GM23338 (cell line): Measurements from ENCODE around the gene SDR39U1. TPM values are rescaled to one million over a fixed set of nuclear protein-coding genes. Genes with fewer than 3 reads are reported as not detected.
A peak's percentile ranks its signal among the peaks of the same experiment; 100 is the strongest.

Source experiments
- ATAC-seq: fragments of 200-7000 bp; cut with Tn5 transposase; 3 replicates; pipeline ENCODE4 v1.9.1; 2020
- DNase-seq: peaks from one replicate; pipeline ENCODE4 v3.0.0-alpha.2; 2015; ENCODE audit warnings: low spot score
- H2AFZ ChIP-seq: fragments of 200-600 bp; sonication (generic); 2 replicates; pipeline ENCODE4 v1.8.0; 2016; ENCODE audit warnings: antibody characterized with exemption, mild to moderate bottlenecking, moderate library complexity
- H3F3A ChIP-seq: fragments of 200-600 bp; sonication (generic); replicated peaks from 2 replicates; pipeline ENCODE4 v1.8.0; 2017; ENCODE audit warnings: antibody characterized with exemption, mixed run types, low read depth
- H3K27ac ChIP-seq: fragments of 200-600 bp; sonication (generic); 2 replicates; pipeline ENCODE4 v1.6.1; 2016; ENCODE audit warnings: low read depth
- H3K27me3 ChIP-seq: fragments of 200-600 bp; sonication (generic); 2 replicates; pipeline ENCODE4 v1.8.0; 2016; ENCODE audit warnings: mild to moderate bottlenecking, mixed run types, moderate library complexity; ENCODE audit not compliant: insufficient read depth
- H3K36me3 ChIP-seq: fragments of 200-600 bp; sonication (generic); 2 replicates; pipeline ENCODE4 v1.8.0; 2016; ENCODE audit warnings: mild to moderate bottlenecking; ENCODE audit not compliant: insufficient read depth
- H3K4me1 ChIP-seq: fragments of 200-600 bp; sonication (generic); 2 replicates; pipeline ENCODE4 v1.8.0; 2016; ENCODE audit warnings: mild to moderate bottlenecking, moderate library complexity; ENCODE audit not compliant: insufficient read depth
- H3K4me2 ChIP-seq: fragments of 200-600 bp; sonication (generic); 2 replicates; pipeline ENCODE4 v1.7.1; 2017; ENCODE audit warnings: mixed run types
- H3K4me3 ChIP-seq: fragments of 200-600 bp; sonication (generic); 2 replicates; pipeline ENCODE4 v1.6.1; 2016; ENCODE audit warnings: mixed run types
- H3K79me2 ChIP-seq: fragments of 200-600 bp; sonication (generic); replicated peaks from 2 replicates; pipeline ENCODE4 v1.8.0; 2017; ENCODE audit warnings: mild to moderate bottlenecking; ENCODE audit not compliant: insufficient read depth
- H3K9me2 ChIP-seq: fragments of 200-600 bp; sonication (generic); 2 replicates; pipeline ENCODE4 v1.8.0; 2017; ENCODE audit not compliant: insufficient read depth
- H4K20me1 ChIP-seq: fragments of 200-600 bp; sonication (generic); replicated peaks from 2 replicates; pipeline ENCODE4 v1.8.0; 2017; ENCODE audit warnings: mild to moderate bottlenecking; ENCODE audit not compliant: insufficient read depth
- H3K27ac Mint-ChIP-seq: 2 replicates; pipeline ENCODE4 v1.8.0; 2020; ENCODE audit warnings: inconsistent platforms, mild to moderate bottlenecking, moderate library complexity, mixed read lengths
- H3K27me3 Mint-ChIP-seq: 3 replicates; pipeline ENCODE4 v1.8.0; 2022; ENCODE audit warnings: low read depth, mild to moderate bottlenecking, moderate library complexity, mixed read lengths, inconsistent platforms; ENCODE audit not compliant: insufficient read depth, poor library complexity
- H3K36me3 Mint-ChIP-seq: 3 replicates; pipeline ENCODE4 v1.8.0; 2021; ENCODE audit warnings: low read depth, mild to moderate bottlenecking, inconsistent platforms, moderate library complexity, mixed read lengths
- H3K4me1 Mint-ChIP-seq: 3 replicates; pipeline ENCODE4 v1.8.0; 2020; ENCODE audit warnings: mild to moderate bottlenecking, inconsistent platforms, mixed read lengths
- H3K4me3 Mint-ChIP-seq: 3 replicates; pipeline ENCODE4 v1.8.0; 2021; ENCODE audit warnings: moderate library complexity, mild to moderate bottlenecking, inconsistent platforms, mixed read lengths
- H3K9me3 Mint-ChIP-seq: 3 replicates; pipeline ENCODE4 v1.8.0; 2020; ENCODE audit warnings: moderate library complexity, mild to moderate bottlenecking, inconsistent platforms, mixed read lengths
- EZH2phosphoT487 ChIP-seq: fragments of 200-600 bp; sonication (generic); IDR thresholded peaks from one replicate; pipeline ENCODE4 v1.8.1; 2018; ENCODE audit warnings: antibody characterized with exemption; ENCODE audit not compliant: unreplicated experiment
- POLR2AphosphoS5 ChIP-seq: IDR thresholded peaks from 2 replicates; pipeline ENCODE4 v1.6.1; 2016; ENCODE audit warnings: antibody characterized with exemption, low read depth
- STAT1 ChIP-seq: IDR thresholded peaks from one replicate; pipeline ENCODE4 v1.6.1; 2016; ENCODE audit warnings: antibody characterized with exemption; ENCODE audit not compliant: unreplicated experiment
- ZNF114 ChIP-seq: fragments of 250-450 bp; sonication (Bioruptor Pico); IDR thresholded peaks from 2 replicates; pipeline ENCODE4 v1.5.0; 2020; ENCODE audit warnings: mild to moderate bottlenecking, moderate library complexity
- ZNF331 ChIP-seq: fragments of 250-450 bp; sonication (Bioruptor Pico); IDR thresholded peaks from 2 replicates; pipeline ENCODE4 v1.5.0; 2020; ENCODE audit warnings: low read depth, mild to moderate bottlenecking, moderate library complexity
- ZNF462 ChIP-seq: fragments of 250-450 bp; sonication (Bioruptor Pico); IDR thresholded peaks from 2 replicates; pipeline ENCODE4 v1.5.0; 2020; ENCODE audit warnings: mild to moderate bottlenecking, moderate library complexity
- polyA plus RNA-seq: library from polyadenylated mRNA; unstranded; fragments of >200 nt; fragmentation: Nextera tagmentation; extraction: Ambion mirVana; gene quantifications from 2 replicates; pipeline ENCODE4 v1.2.1, GENCODE V29; 2016
- total RNA-seq: library from RNA; depleted of rRNA; stranded (reverse); fragments of >200 nt; shearing (Covaris generic); gene quantifications from 2 replicates; pipeline ENCODE4 v1.2.3, GENCODE V29; 2014

SDR39U1 gene
- total and polyA plus RNA-seq, 2 experiments from 2014 or later, result 22.9 to 66.5 TPM

GRCh38 chr14:24418492-24418873, 24.1 kb downstream of the SDR39U1 start:
- DNase-seq (no peak), ATAC-seq (no peak)
- Mint-ChIP-seq H3K27ac (no peak overlapping the region; the same call in 1 of the 2 replicates), H3K36me3 (peaks cover 3% of the 10 kb centered on the region; the same call in 1 of the 3 replicates), H3K27me3 (peaks cover 7% of the 10 kb centered on the region), H3K4me1 (peaks cover 2% of the 10 kb centered on the region; the same call in 1 of the 3 replicates), H3K4me3 (no peak overlapping the region), H3K9me3 (peaks cover 2% of the 10 kb centered on the region; the same call in 1 of the 3 replicates)
- TF ChIP-seq POLR2AphosphoS5, result 0 out of 2 replicates have a peak, but pooled peaks have one; percentile 6
- no peak for TF ChIP-seq STAT1
- TF ChIP-seq EZH2phosphoT487, result no peak
- no peak for TF ChIP-seq ZNF462 (CRISPR knock-in tag)
- H3K9me2 ChIP-seq, result no peaks in the 10 kb centered on the region
- peaks cover 24% of the 10 kb centered on the region for H3K27me3 ChIP-seq
- H3K36me3 ChIP-seq, result no peaks in the 10 kb centered on the region
- H3K4me3 ChIP-seq, result no peak overlapping the region
- H4K20me1 ChIP-seq, result no peaks in the 10 kb centered on the region
- no peaks in the 10 kb centered on the region for H3K79me2 ChIP-seq
- H3F3A ChIP-seq, result no peaks in the 10 kb centered on the region
- H3K4me2 ChIP-seq, result no peak overlapping the region
- H3K4me1 ChIP-seq, result no peaks in the 10 kb centered on the region
- H2AFZ ChIP-seq, result no peak overlapping the region
- no peak overlapping the region for H3K27ac ChIP-seq

DNA sequence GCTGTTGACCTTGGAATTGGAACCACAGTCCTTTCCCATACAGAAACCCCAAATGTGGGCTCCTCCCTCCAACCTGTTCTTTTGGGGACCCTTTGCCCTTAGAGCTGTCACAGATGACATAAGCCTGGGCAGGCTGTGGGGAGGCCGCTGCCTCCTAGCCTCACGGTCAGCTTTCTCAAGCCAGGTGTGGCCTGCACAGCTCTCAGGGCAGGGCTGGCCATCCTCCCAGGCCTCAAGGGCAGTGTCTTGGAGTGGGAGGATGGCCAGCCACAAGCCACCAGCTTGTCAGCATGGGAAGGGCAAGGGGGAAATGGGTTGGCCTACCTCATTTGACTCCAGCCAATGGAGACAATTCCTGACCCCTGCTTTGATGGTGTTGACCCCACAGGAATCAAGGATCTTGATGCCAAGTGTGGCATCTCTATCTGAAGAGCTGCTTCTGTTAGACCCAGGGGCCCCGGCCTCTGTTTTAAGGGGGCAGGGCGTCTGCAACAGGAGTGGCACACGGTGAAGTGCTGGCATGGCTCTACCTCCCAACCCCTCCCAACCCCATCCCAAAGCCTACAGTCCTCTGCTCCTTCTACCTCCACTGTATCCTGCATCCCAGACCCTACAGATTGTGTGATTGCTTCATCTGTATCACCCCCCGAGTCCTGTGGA, 24.6 kb downstream of the SDR39U1 start:
- Histone ChIP-seq H3F3A (no peaks in the 10 kb centered on the region), H3K79me2 (no peaks in the 10 kb centered on the region), H2AFZ (no peak overlapping the region), H3K27me3 (peaks cover 24% of the 10 kb centered on the region), H4K20me1 (no peaks in the 10 kb centered on the region), H3K4me3 (no peak overlapping the region), H3K4me1 (no peaks in the 10 kb centered on the region), H3K36me3 (no peaks in the 10 kb centered on the region), H3K4me2 (no peak overlapping the region), H3K9me2 (no peaks in the 10 kb centered on the region), H3K27ac (no peak overlapping the region)
- Mint-ChIP-seq H3K27ac (no peak overlapping the region; the same call in 1 of the 2 replicates), H3K27me3 (peaks cover 7% of the 10 kb centered on the region), H3K4me1 (peaks cover 2% of the 10 kb centered on the region; the same call in 1 of the 3 replicates), H3K4me3 (no peak overlapping the region), H3K36me3 (peaks cover 5% of the 10 kb centered on the region; the same call in 1 of the 3 replicates), H3K9me3 (peaks cover 2% of the 10 kb centered on the region; the same call in 1 of the 3 replicates)
- ATAC-seq (no peak), DNase-seq (no peak)
- TF ChIP-seq ZNF114 (CRISPR knock-in tag), result no peak
- no peak for TF ChIP-seq ZNF331
